Caco-2 (cell line): ENCODE measurements around the gene CDHR2. TPM values are rescaled to one million over a fixed set of nuclear protein-coding genes. Genes with fewer than 3 reads are reported as not detected.

Experiments
- BruUV-seq: library from RNA; stranded (reverse); fragments of 400-500 nt; replicated peaks from 2 replicates; lab custom pipeline; 2021; lab: Mats Ljungman, UMichigan
- CTCF ChIA-PET: fragments of 300-600 bp; sonication (Branson Sonifier 250); formaldehyde crosslinking; loops from one replicate; lab custom pipeline; 2022; ENCODE audit warnings: antibody characterized with exemption; lab: Charles Lee
- POLR2A ChIA-PET: fragments of 300-600 bp; sonication (Branson Sonifier 250); formaldehyde crosslinking; loops from one replicate; lab custom pipeline; 2022; ENCODE audit warnings: antibody characterized with exemption; lab: Charles Lee
- DNase-seq, 2 experiments: peaks; one replicate each; pipeline versions ENCODE4 v3.0.0 to v3.0.0-alpha.2; 2020 to 2022
- H3K27me3 ChIP-seq: replicated peaks from 2 replicates; pipeline ENCODE4 v1.6.0; 2011; ENCODE audit warnings: low read length; ENCODE audit not compliant: control insufficient read depth, insufficient read depth
- H3K36me3 ChIP-seq: 2 replicates; pipeline ENCODE4 v1.5.1; 2011; ENCODE audit warnings: low read length; ENCODE audit not compliant: control insufficient read depth, insufficient read depth
- H3K4me1 ChIP-seq: fragments of 250-450 bp; sonication (Bioruptor Pico); 2 replicates; pipeline ENCODE4 v1.5.1; 2020; ENCODE audit warnings: mild to moderate bottlenecking
- H3K4me3 ChIP-seq: 2 replicates; pipeline ENCODE4 v1.5.1; 2011; ENCODE audit warnings: low read depth, mild to moderate bottlenecking, control low read depth, low read length
- H3K9me3 ChIP-seq: fragments of 250-450 bp; sonication (Bioruptor Pico); 2 replicates; pipeline ENCODE4 v1.5.1; 2020; ENCODE audit warnings: mild to moderate bottlenecking, moderate library complexity
- H3K27ac Mint-ChIP-seq: one replicate; pipeline ENCODE4 v1.8.0; 2022; ENCODE audit warnings: mixed read lengths; ENCODE audit not compliant: unreplicated experiment
- H3K27me3 Mint-ChIP-seq: one replicate; pipeline ENCODE4 v1.8.0; 2022; ENCODE audit warnings: mixed read lengths; ENCODE audit not compliant: insufficient read depth, unreplicated experiment
- H3K36me3 Mint-ChIP-seq: one replicate; pipeline ENCODE4 v1.8.0; 2022; ENCODE audit warnings: mild to moderate bottlenecking, mixed read lengths; ENCODE audit not compliant: insufficient read depth, unreplicated experiment
- H3K4me1 Mint-ChIP-seq: one replicate; pipeline ENCODE4 v1.8.0; 2022; ENCODE audit warnings: low read depth, mixed read lengths; ENCODE audit not compliant: unreplicated experiment
- H3K4me3 Mint-ChIP-seq: one replicate; pipeline ENCODE4 v1.8.0; 2022; ENCODE audit warnings: mild to moderate bottlenecking, moderate library complexity, mixed read lengths; ENCODE audit not compliant: unreplicated experiment
- H3K9me3 Mint-ChIP-seq: one replicate; pipeline ENCODE4 v1.8.0; 2022; ENCODE audit warnings: mixed read lengths; ENCODE audit not compliant: unreplicated experiment
- CTCF ChIP-seq, 2 experiments: fragments of 200-600 bp in 1 of 2; IDR thresholded peaks; 1 replicate in 1 of 2; 2 replicates in 1 of 2; pipeline versions ENCODE4 v1.5.1 to v1.8.0; 2011 to 2022; ENCODE audit warnings: antibody characterized with exemption in 1 of 2, control low read depth in 1 of 2, inconsistent platforms in 1 of 2, low read depth in 1 of 2, low read length in 1 of 2, mild to moderate bottlenecking in 1 of 2, moderate library complexity in 1 of 2; ENCODE audit not compliant: insufficient read depth in 1 of 2, severe bottlenecking in 1 of 2, unreplicated experiment in 1 of 2
- intact Hi-C: fragments of 100-400 bp; cut with micrococcal nuclease; formaldehyde crosslinking; loops from one replicate; pipeline ENCODE4 v1.10.0; 2022; ENCODE audit not compliant: unreplicated experiment
- total RNA-seq: library from RNA; stranded (reverse); gene quantifications from 2 replicates; pipeline ENCODE4 v1.2.3, GENCODE V29; 2022

The CDHR2 gene
- total RNA-seq, 1 experiment from 2014 or later, result 0.59 TPM

GRCh38 chr5:176521286-176521685 is 27.9 kb upstream of the CDHR2 start:
- Histone ChIP-seq H3K4me3 (no peak overlapping the region), H3K9me3 (no peaks in the 10 kb centered on the region), H3K36me3 (no peaks in the 10 kb centered on the region), H3K4me1 (no peaks in the 10 kb centered on the region), H3K27me3 (no peaks in the 10 kb centered on the region)
- H3K36me3 Mint-ChIP-seq, result peaks cover 5% of the 10 kb centered on the region
- no peak for TF ChIP-seq CTCF (IDR thresholded peaks at IDR 0.05; ENCODE audit: insufficient read depth in 1 of 2, low read depth in 1 of 2, low read length in 1 of 2, severe bottlenecking in 1 of 2, unreplicated experiment in 1 of 2)
- no peak for DNase-seq
- H3K4me1 Mint-ChIP-seq, result peaks cover 6% of the 10 kb centered on the region
- BruUV-seq, result no TSS peak
- H3K27me3 Mint-ChIP-seq, result no peaks in the 10 kb centered on the region
- POLR2A ChIA-PET, result no interaction called here
- CTCF ChIA-PET, result no interaction called here
- H3K27ac Mint-ChIP-seq, result no peak overlapping the region
- intact Hi-C loops, result no loop called here
- H3K4me3 Mint-ChIP-seq, result no peak overlapping the region
- no peaks in the 10 kb centered on the region for H3K9me3 Mint-ChIP-seq

- intact Hi-C loops, result no loop called here
- CTCF ChIA-PET, result interaction anchor here (0.8 kb wide), 1 partner anchor 14 kb away, joined by 3 read pairs; no protein-coding TSS in a partner anchor
- no peaks in the 10 kb centered on the region for H3K9me3 ChIP-seq
Observed at GRCh38 chr5:176521699-176522263, 27.4 kb upstream of the CDHR2 start.

GRCh38 chr5:176524138-176524537 is 25.0 kb upstream of the CDHR2 start:
- DNase-seq, result no peak
- BruUV-seq, result no TSS peak
- H3K4me1 ChIP-seq, result no peaks in the 10 kb centered on the region
- H3K9me3 ChIP-seq, result no peaks in the 10 kb centered on the region
- H3K36me3 ChIP-seq, result peaks cover 1% of the 10 kb centered on the region
- no peak overlapping the region for H3K4me3 ChIP-seq
- Mint-ChIP-seq H3K4me3 (no peak overlapping the region), H3K27me3 (no peaks in the 10 kb centered on the region), H3K9me3 (no peaks in the 10 kb centered on the region), H3K4me1 (no peaks in the 10 kb centered on the region), H3K36me3 (peaks cover 12% of the 10 kb centered on the region), H3K27ac (no peak overlapping the region)
- TF ChIP-seq CTCF (IDR thresholded peaks at IDR 0.05; ENCODE audit: insufficient read depth in 1 of 2, low read depth in 1 of 2, low read length in 1 of 2, severe bottlenecking in 1 of 2, unreplicated experiment in 1 of 2), result no peak
- ChIA-PET CTCF (no interaction called here), POLR2A (no interaction called here)
- no peaks in the 10 kb centered on the region for H3K27me3 ChIP-seq
- intact Hi-C loops, result no loop called here

More at GRCh38 chr5:176521699-176522263, 27.4 kb upstream of the CDHR2 start:
- Histone ChIP-seq H3K4me1 (no peaks in the 10 kb centered on the region), H3K27me3 (no peaks in the 10 kb centered on the region), H3K36me3 (no peaks in the 10 kb centered on the region; the same call in 1 of the 2 replicates), H3K4me3 (no peak overlapping the region)
- POLR2A ChIA-PET, result no interaction called here
- Mint-ChIP-seq H3K27me3 (no peaks in the 10 kb centered on the region), H3K27ac (no peak overlapping the region), H3K4me3 (no peak overlapping the region), H3K4me1 (peaks cover 6% of the 10 kb centered on the region), H3K36me3 (peaks cover 5% of the 10 kb centered on the region), H3K9me3 (no peaks in the 10 kb centered on the region)
- DNase-seq, result no peak
- BruUV-seq, result no TSS peak
- no peak for TF ChIP-seq CTCF (IDR thresholded peaks at IDR 0.05; ENCODE audit: insufficient read depth in 1 of 2, low read depth in 1 of 2, low read length in 1 of 2, severe bottlenecking in 1 of 2, unreplicated experiment in 1 of 2)
